ENCODE results near the gene MC5R. TPM values are rescaled to one million over a fixed set of nuclear protein-coding genes. Genes with fewer than 3 reads are reported as not detected.

The MC5R gene
- total RNA-seq, 1 experiment from 2014 or later: not detected

GRCh38 chr18:13804305-13804704, 19.6 kb upstream of the MC5R start:
- Histone ChIP-seq H3K27me3 (replicated peaks; ENCODE audit: insufficient read depth, low read depth, low read length, poor library complexity) (peaks cover 36% of the 10 kb centered on the region), H3K4me1 (ENCODE audit: insufficient read depth, low read length, poor library complexity, severe bottlenecking) (peaks cover 4% of the 10 kb centered on the region), H3K4me3 (ENCODE audit: low read depth, low read length, poor library complexity, severe bottlenecking) (no peak overlapping the region), H3K27ac (ENCODE audit: low read depth, low read length, poor library complexity, severe bottlenecking) (no peak overlapping the region), H3K36me3 (ENCODE audit: insufficient read depth, low read length, poor library complexity, severe bottlenecking) (no peaks in the 10 kb centered on the region), H3K9me3 (ENCODE audit: low read depth, low read length, poor library complexity, severe bottlenecking) (no peaks in the 10 kb centered on the region)
- ChIA-PET POLR2A (ENCODE audit: low non-redundant PET) (no interaction called here), CTCF (no interaction called here)
- no TSS peak for BruUV-seq (replicated peaks)
- no peak for TF ChIP-seq CTCF (conservative IDR thresholded peaks at IDR 0.05; ENCODE audit: low read depth, low read length)
- TF ChIP-seq EZH2 (IDR thresholded peaks at IDR 0.05; ENCODE audit: borderline replicate concordance, low read depth, low read length, poor library complexity, severe bottlenecking): no peak
- intact Hi-C loops (cut with micrococcal nuclease; ENCODE audit: unreplicated experiment): loop anchor here (5.0 kb wide), 1 partner anchor 247 kb away; no protein-coding TSS in a partner anchor
- no peak for DNase-seq (ENCODE audit: low spot score)

- ChIA-PET POLR2A (ENCODE audit: low non-redundant PET) (no interaction called here), CTCF (no interaction called here)
- H3K27ac ChIP-seq (ENCODE audit: low read depth, low read length, poor library complexity, severe bottlenecking): no peak overlapping the region
- no TSS peak for BruUV-seq (replicated peaks)
- H3K9me3 ChIP-seq (ENCODE audit: low read depth, low read length, poor library complexity, severe bottlenecking): no peaks in the 10 kb centered on the region
- no peaks in the 10 kb centered on the region for H3K4me1 ChIP-seq (ENCODE audit: insufficient read depth, low read length, poor library complexity, severe bottlenecking)
- TF ChIP-seq CTCF (conservative IDR thresholded peaks at IDR 0.05; ENCODE audit: low read depth, low read length) (no peak), EZH2 (IDR thresholded peaks at IDR 0.05; ENCODE audit: borderline replicate concordance, low read depth, low read length, poor library complexity, severe bottlenecking) (no peak)
- no peaks in the 10 kb centered on the region for H3K36me3 ChIP-seq (ENCODE audit: insufficient read depth, low read length, poor library complexity, severe bottlenecking)
- no peak overlapping the region for H3K4me3 ChIP-seq (ENCODE audit: low read depth, low read length, poor library complexity, severe bottlenecking)
- intact Hi-C loops (cut with micrococcal nuclease; ENCODE audit: unreplicated experiment): no loop called here
- peaks cover 14% of the 10 kb centered on the region for H3K27me3 ChIP-seq (replicated peaks; ENCODE audit: insufficient read depth, low read depth, low read length, poor library complexity)
- no peak for DNase-seq (ENCODE audit: low spot score)
Measured at GRCh38 chr18:13808294-13809042, 15.5 kb upstream of the MC5R start.

GRCh38 chr18:13809043-13809430, 14.9 kb upstream of the MC5R start:
- Histone ChIP-seq H3K27ac (ENCODE audit: low read depth, low read length, poor library complexity, severe bottlenecking) (no peak overlapping the region), H3K27me3 (replicated peaks; ENCODE audit: insufficient read depth, low read depth, low read length, poor library complexity) (peaks cover 10% of the 10 kb centered on the region), H3K4me1 (ENCODE audit: insufficient read depth, low read length, poor library complexity, severe bottlenecking) (no peaks in the 10 kb centered on the region), H3K4me3 (ENCODE audit: low read depth, low read length, poor library complexity, severe bottlenecking) (no peak overlapping the region), H3K36me3 (ENCODE audit: insufficient read depth, low read length, poor library complexity, severe bottlenecking) (no peaks in the 10 kb centered on the region), H3K9me3 (ENCODE audit: low read depth, low read length, poor library complexity, severe bottlenecking) (no peaks in the 10 kb centered on the region)
- POLR2A ChIA-PET (ENCODE audit: low non-redundant PET): no interaction called here
- CTCF ChIA-PET: no interaction called here
- no peak for DNase-seq (ENCODE audit: low spot score)
- no TSS peak for BruUV-seq (replicated peaks)
- TF ChIP-seq CTCF (conservative IDR thresholded peaks at IDR 0.05; ENCODE audit: low read depth, low read length): no peak
- no peak for TF ChIP-seq EZH2 (IDR thresholded peaks at IDR 0.05; ENCODE audit: borderline replicate concordance, low read depth, low read length, poor library complexity, severe bottlenecking)
- intact Hi-C loops (cut with micrococcal nuclease; ENCODE audit: unreplicated experiment): no loop called here
